Activated T-helper 1 cell treated with anti-CD3 and anti-CD28 coated beads, Interleukin-12 subunit alpha, Interleukin-12 subunit beta, Interleukin-2, Interleukin-4 antibody, amounts not matched to agents 30 ng/mL and 10 ng/mL and 1 ng/mL, durations not matched to agents 14 hours and 24 hours and 36 hours (primary cell): Measurements from ENCODE around the gene FBN3. TPM values are rescaled to one million over a fixed set of nuclear protein-coding genes. Genes with fewer than 3 reads are reported as not detected.

ENCODE experiments used
- DNase-seq: peaks from one replicate; pipeline ENCODE4 v3.0.0; 2021; ENCODE audit warnings: low spot score
- H3K27ac Mint-ChIP-seq: one replicate; pipeline ENCODE4 v1.8.0; 2021; ENCODE audit warnings: mild to moderate bottlenecking, mixed read lengths
- H3K27me3 Mint-ChIP-seq: one replicate; pipeline ENCODE4 v1.8.0; 2022; ENCODE audit warnings: mild to moderate bottlenecking, moderate library complexity, mixed read lengths; ENCODE audit not compliant: insufficient read depth
- H3K36me3 Mint-ChIP-seq: one replicate; pipeline ENCODE4 v1.8.0; 2021; ENCODE audit warnings: low read depth, mixed read lengths
- H3K4me1 Mint-ChIP-seq: one replicate; pipeline ENCODE4 v1.8.0; 2021; ENCODE audit warnings: low read depth, mixed read lengths
- H3K4me3 Mint-ChIP-seq: one replicate; pipeline ENCODE4 v1.8.0; 2021; ENCODE audit warnings: mild to moderate bottlenecking, moderate library complexity, mixed read lengths
- H3K9me3 Mint-ChIP-seq: one replicate; pipeline ENCODE4 v1.8.0; 2021; ENCODE audit warnings: mixed read lengths
- intact Hi-C: fragments of 100-400 bp; cut with micrococcal nuclease; formaldehyde crosslinking; loops from one replicate; pipeline ENCODE4 v1.15.1; 2024
- total RNA-seq: library from RNA; stranded (reverse); gene quantifications from 2 replicates; pipeline ENCODE4 v1.2.3, GENCODE V29; 2022

Gene FBN3
- total RNA-seq, 1 donor from 2014 or later = not detected

- DNase-seq = no peak
- no peaks in the 10 kb centered on the region for H3K27me3 Mint-ChIP-seq
- H3K27ac Mint-ChIP-seq = no peak overlapping the region
- H3K36me3 Mint-ChIP-seq = no peaks in the 10 kb centered on the region
- peaks cover 9% of the 10 kb centered on the region for H3K9me3 Mint-ChIP-seq
- intact Hi-C loops = no loop called here
- H3K4me1 Mint-ChIP-seq = no peaks in the 10 kb centered on the region
- H3K4me3 Mint-ChIP-seq = no peak overlapping the region
Measured at GRCh38 chr19:8088752-8089663, 60.4 kb downstream of the FBN3 start.

GRCh38 chr19:8087876-8088275 is 61.5 kb downstream of the FBN3 start:
- Mint-ChIP-seq H3K27ac (no peak overlapping the region), H3K4me1 (no peaks in the 10 kb centered on the region), H3K36me3 (no peaks in the 10 kb centered on the region), H3K4me3 (no peak overlapping the region), H3K9me3 (peaks cover 4% of the 10 kb centered on the region), H3K27me3 (no peaks in the 10 kb centered on the region)
- intact Hi-C loops = no loop called here
- DNase-seq = no peak

GRCh38 chr19:8086849-8087248 is 62.5 kb downstream of the FBN3 start:
- H3K27me3 Mint-ChIP-seq = no peaks in the 10 kb centered on the region
- no peak overlapping the region for H3K27ac Mint-ChIP-seq
- DNase-seq = no peak
- intact Hi-C loops = no loop called here
- no peak overlapping the region for H3K4me3 Mint-ChIP-seq
- no peaks in the 10 kb centered on the region for H3K4me1 Mint-ChIP-seq
- peaks cover 4% of the 10 kb centered on the region for H3K9me3 Mint-ChIP-seq
- H3K36me3 Mint-ChIP-seq = no peaks in the 10 kb centered on the region

- Mint-ChIP-seq H3K36me3 (no peaks in the 10 kb centered on the region), H3K4me1 (no peaks in the 10 kb centered on the region), H3K27ac (no peak overlapping the region), H3K4me3 (no peak overlapping the region), H3K27me3 (no peaks in the 10 kb centered on the region), H3K9me3 (no peaks in the 10 kb centered on the region)
- no peak for DNase-seq
- intact Hi-C loops = no loop called here
Measured at GRCh38 chr19:8085598-8086408, 63.6 kb downstream of the FBN3 start.

- no peaks in the 10 kb centered on the region for H3K36me3 Mint-ChIP-seq
- intact Hi-C loops = no loop called here
- H3K27ac Mint-ChIP-seq = no peak overlapping the region
- H3K9me3 Mint-ChIP-seq = no peaks in the 10 kb centered on the region
- no peak overlapping the region for H3K4me3 Mint-ChIP-seq
- H3K27me3 Mint-ChIP-seq = peaks cover 1% of the 10 kb centered on the region
- no peak for DNase-seq
- H3K4me1 Mint-ChIP-seq = no peaks in the 10 kb centered on the region
Measured at GRCh38 chr19:8084152-8084551, 65.2 kb downstream of the FBN3 start.

GRCh38 chr19:8083141-8083540 is 66.3 kb downstream of the FBN3 start:
- peaks cover 1% of the 10 kb centered on the region for H3K27me3 Mint-ChIP-seq
- intact Hi-C loops = no loop called here
- no peak for DNase-seq
- no peak overlapping the region for H3K4me3 Mint-ChIP-seq
- H3K9me3 Mint-ChIP-seq = no peaks in the 10 kb centered on the region
- no peaks in the 10 kb centered on the region for H3K4me1 Mint-ChIP-seq
- no peaks in the 10 kb centered on the region for H3K36me3 Mint-ChIP-seq
- no peak overlapping the region for H3K27ac Mint-ChIP-seq

GRCh38 chr19:8081569-8082550 is 67.5 kb downstream of the FBN3 start:
- Mint-ChIP-seq H3K4me3 (no peak overlapping the region), H3K27me3 (peaks cover 1% of the 10 kb centered on the region), H3K27ac (no peak overlapping the region), H3K4me1 (no peaks in the 10 kb centered on the region), H3K9me3 (no peaks in the 10 kb centered on the region), H3K36me3 (no peaks in the 10 kb centered on the region)
- no peak for DNase-seq
- intact Hi-C loops = no loop called here

GRCh38 chr19:8080832-8081231 is 68.6 kb downstream of the FBN3 start:
- H3K36me3 Mint-ChIP-seq = no peaks in the 10 kb centered on the region
- H3K27ac Mint-ChIP-seq = no peak overlapping the region
- H3K27me3 Mint-ChIP-seq = peaks cover 1% of the 10 kb centered on the region
- DNase-seq = no peak
- intact Hi-C loops = no loop called here
- no peak overlapping the region for H3K4me3 Mint-ChIP-seq
- no peaks in the 10 kb centered on the region for H3K9me3 Mint-ChIP-seq
- H3K4me1 Mint-ChIP-seq = no peaks in the 10 kb centered on the region

- Mint-ChIP-seq H3K4me3 (no peak overlapping the region), H3K27me3 (peaks cover 1% of the 10 kb centered on the region), H3K27ac (no peak overlapping the region), H3K36me3 (no peaks in the 10 kb centered on the region), H3K4me1 (no peaks in the 10 kb centered on the region), H3K9me3 (no peaks in the 10 kb centered on the region)
- intact Hi-C loops = no loop called here
- no peak for DNase-seq
Measured at GRCh38 chr19:8079988-8080387, 69.4 kb downstream of the FBN3 start.

GRCh38 chr19:8075158-8076074 is 74.0 kb downstream of the FBN3 start:
- peaks cover 1% of the 10 kb centered on the region for H3K27me3 Mint-ChIP-seq
- no peak overlapping the region for H3K27ac Mint-ChIP-seq
- peaks cover 16% of the 10 kb centered on the region for H3K9me3 Mint-ChIP-seq
- no peaks in the 10 kb centered on the region for H3K36me3 Mint-ChIP-seq
- H3K4me1 Mint-ChIP-seq = no peaks in the 10 kb centered on the region
- DNase-seq = no peak
- no peak overlapping the region for H3K4me3 Mint-ChIP-seq
- intact Hi-C loops = no loop called here

- H3K36me3 Mint-ChIP-seq = no peaks in the 10 kb centered on the region
- DNase-seq = no peak
- intact Hi-C loops = no loop called here
- no peak overlapping the region for H3K27ac Mint-ChIP-seq
- no peaks in the 10 kb centered on the region for H3K4me1 Mint-ChIP-seq
- no peaks in the 10 kb centered on the region for H3K27me3 Mint-ChIP-seq
- peaks cover 23% of the 10 kb centered on the region for H3K9me3 Mint-ChIP-seq
- H3K4me3 Mint-ChIP-seq = no peak overlapping the region
Measured at GRCh38 chr19:8074501-8074900, 74.9 kb downstream of the FBN3 start.

- H3K4me1 Mint-ChIP-seq = no peaks in the 10 kb centered on the region
- no peaks in the 10 kb centered on the region for H3K27me3 Mint-ChIP-seq
- peaks cover 30% of the 10 kb centered on the region for H3K9me3 Mint-ChIP-seq
- H3K4me3 Mint-ChIP-seq = no peak overlapping the region
- H3K27ac Mint-ChIP-seq = no peak overlapping the region
- DNase-seq = no peak
- intact Hi-C loops = no loop called here
- H3K36me3 Mint-ChIP-seq = no peaks in the 10 kb centered on the region
Measured at GRCh38 chr19:8071912-8072311, 77.5 kb downstream of the FBN3 start.
